Stimulated activated CD4-positive, alpha-beta T cell treated with anti-CD3 and anti-CD28 coated beads, Interleukin-15, amount 100 ng/mL, for 48 hours (primary cell): Measurements from ENCODE around the gene MAP3K15.

Experiments
- DNase-seq, 2 donors: peaks; one replicate each; pipeline ENCODE4 v3.0.0-alpha.2; 2020; ENCODE audit warnings: low read depth in 2 of 2

Gene MAP3K15, protein sequence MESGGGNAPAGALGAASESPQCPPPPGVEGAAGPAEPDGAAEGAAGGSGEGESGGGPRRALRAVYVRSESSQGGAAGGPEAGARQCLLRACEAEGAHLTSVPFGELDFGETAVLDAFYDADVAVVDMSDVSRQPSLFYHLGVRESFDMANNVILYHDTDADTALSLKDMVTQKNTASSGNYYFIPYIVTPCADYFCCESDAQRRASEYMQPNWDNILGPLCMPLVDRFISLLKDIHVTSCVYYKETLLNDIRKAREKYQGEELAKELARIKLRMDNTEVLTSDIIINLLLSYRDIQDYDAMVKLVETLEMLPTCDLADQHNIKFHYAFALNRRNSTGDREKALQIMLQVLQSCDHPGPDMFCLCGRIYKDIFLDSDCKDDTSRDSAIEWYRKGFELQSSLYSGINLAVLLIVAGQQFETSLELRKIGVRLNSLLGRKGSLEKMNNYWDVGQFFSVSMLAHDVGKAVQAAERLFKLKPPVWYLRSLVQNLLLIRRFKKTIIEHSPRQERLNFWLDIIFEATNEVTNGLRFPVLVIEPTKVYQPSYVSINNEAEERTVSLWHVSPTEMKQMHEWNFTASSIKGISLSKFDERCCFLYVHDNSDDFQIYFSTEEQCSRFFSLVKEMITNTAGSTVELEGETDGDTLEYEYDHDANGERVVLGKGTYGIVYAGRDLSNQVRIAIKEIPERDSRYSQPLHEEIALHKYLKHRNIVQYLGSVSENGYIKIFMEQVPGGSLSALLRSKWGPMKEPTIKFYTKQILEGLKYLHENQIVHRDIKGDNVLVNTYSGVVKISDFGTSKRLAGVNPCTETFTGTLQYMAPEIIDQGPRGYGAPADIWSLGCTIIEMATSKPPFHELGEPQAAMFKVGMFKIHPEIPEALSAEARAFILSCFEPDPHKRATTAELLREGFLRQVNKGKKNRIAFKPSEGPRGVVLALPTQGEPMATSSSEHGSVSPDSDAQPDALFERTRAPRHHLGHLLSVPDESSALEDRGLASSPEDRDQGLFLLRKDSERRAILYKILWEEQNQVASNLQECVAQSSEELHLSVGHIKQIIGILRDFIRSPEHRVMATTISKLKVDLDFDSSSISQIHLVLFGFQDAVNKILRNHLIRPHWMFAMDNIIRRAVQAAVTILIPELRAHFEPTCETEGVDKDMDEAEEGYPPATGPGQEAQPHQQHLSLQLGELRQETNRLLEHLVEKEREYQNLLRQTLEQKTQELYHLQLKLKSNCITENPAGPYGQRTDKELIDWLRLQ (N-terminal part only)

GRCh38 chrX:19514791-19515614 lies at the start of gene MAP3K15:
Gene MAP3K15, minus strand, starts transcription at chrX:19515508. Its CDS starts 247 bp downstream, at chrX:19515261.
- no peak for DNase-seq

DNA sequence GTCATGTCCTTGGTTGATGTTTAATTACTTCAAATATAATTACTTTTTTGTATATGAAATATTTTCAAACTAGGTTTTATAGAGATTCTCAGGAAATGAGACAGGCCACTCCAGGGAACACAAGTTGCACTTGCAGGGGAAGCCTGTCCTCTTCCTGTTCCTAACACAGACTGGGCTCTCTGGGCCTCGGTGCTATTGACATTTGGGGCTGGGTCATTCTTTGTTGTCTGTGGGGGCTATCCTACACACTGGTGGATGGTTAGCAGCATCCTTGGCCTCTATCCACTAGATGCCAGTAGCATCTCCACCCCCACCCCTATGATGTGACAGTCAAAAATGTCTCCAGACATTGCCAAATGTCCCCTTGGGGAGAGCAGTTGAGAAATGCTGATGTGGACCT lies 49.3 kb upstream of the MAP3K15 start:
- no peak for DNase-seq

DNA sequence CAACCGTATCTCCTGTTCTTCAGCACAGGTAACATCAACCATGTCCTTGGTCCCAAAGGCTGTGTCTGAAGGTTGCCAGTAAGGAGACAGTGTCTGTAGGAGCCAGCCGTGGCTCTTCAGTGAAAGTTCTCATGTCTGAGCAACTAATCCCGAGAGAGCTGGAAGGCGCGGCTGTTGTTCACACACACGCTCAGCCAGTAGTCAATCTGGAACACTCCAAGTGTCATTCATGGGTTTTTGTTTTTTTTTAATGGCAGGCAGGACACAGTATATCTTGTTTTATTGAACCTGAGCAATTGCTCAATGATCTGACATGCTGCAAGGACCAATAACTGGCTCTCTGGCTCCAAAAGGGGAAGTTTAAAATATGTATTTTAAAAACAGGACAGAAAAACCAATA lies 48.4 kb upstream of the MAP3K15 start:
- no peak for DNase-seq

DNA sequence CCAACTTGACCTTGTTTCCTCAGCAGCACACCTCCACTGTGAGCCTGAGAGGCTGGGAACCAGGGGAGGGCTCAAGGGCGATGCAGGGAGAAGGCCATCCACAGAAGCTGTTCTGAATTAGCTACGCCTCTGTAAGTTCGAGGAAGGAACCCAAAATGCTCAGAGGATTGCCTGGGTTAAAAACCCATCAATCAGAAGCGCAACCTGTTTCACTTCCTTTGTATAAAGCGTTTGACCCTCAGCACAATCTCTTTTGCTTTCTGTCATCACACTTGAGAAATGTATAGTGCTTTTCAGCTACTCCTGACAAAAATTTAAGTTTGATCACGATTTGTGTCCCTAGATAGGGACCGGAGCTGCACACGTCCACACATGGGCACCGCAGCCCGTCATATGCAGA lies 48.0 kb upstream of the MAP3K15 start:
- DNase-seq, result no peak

GRCh38 chrX:19560611-19561010 lies 45.3 kb upstream of the MAP3K15 start:
- DNase-seq, result no peak

- DNase-seq, result no peak
Measured at GRCh38 chrX:19557822-19558221, 42.5 kb upstream of the MAP3K15 start.

DNA sequence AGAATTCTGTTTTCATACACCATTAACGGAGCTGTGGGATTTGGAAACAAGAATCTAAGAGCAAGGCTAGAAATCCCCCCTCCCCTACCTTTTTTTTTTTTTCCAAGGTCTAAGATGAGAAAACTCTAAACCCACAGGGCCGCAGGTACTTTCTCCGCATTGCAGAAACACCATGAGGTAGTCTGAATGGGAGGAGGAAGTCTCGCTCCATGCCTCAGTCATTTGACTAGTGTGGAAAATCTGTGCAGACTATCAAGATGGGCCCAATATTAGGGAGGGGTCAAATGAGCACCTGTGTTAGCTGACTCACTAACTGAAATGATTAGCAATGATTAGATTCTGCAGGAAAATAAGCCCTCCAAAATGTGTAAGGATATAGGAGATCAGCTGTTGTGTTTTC lies 40.9 kb upstream of the MAP3K15 start:
- DNase-seq, result no peak

DNA sequence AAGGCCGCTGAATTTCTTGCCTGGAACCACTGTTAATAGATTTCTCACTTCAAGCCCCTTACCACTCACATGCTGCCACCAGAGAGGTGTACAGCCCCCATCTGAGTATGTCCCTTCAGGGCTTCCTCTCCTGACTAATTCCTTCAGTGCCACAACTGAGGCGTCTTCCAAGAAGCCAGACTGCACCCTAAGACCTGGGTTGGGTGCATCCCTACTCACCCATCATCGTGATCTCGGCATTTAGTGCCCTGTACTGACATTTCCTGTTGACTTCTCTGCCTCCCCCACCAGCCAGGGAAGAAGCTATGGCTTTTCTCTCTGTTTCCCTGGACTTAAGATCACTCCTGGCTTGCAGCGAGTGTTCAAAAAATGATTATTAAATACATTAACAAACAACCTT lies 40.4 kb upstream of the MAP3K15 start:
- DNase-seq, result no peak

- DNase-seq, result no peak
Measured at GRCh38 chrX:19555236-19555635, 39.9 kb upstream of the MAP3K15 start.

DNA sequence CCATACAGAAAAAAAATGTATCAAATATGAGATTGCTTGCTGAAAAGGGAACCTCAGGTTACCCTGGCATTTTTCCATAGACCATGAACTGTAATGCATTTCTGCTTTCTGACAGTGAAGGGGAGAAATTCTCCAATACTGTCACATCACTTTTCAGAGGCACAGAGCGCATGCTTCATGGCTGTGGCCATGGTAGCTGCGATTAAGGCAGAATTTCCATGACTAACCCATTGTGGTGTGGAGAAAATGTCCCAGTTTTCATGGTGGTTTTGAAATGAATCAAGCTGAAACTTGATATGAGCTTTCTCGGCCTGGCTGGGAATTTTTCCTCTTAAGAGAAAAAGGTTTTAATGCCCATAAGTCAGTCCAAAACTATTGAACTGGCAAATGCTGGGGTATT lies 39.5 kb upstream of the MAP3K15 start:
- DNase-seq, result peak in 1 of 2 donors; percentile 30

GRCh38 chrX:19552793-19553192 lies 37.5 kb upstream of the MAP3K15 start:
- no peak for DNase-seq

- no peak for DNase-seq
Measured at GRCh38 chrX:19549838-19550237, 34.5 kb upstream of the MAP3K15 start.

- no peak for DNase-seq
Measured at GRCh38 chrX:19548934-19549333, 33.6 kb upstream of the MAP3K15 start.

DNA sequence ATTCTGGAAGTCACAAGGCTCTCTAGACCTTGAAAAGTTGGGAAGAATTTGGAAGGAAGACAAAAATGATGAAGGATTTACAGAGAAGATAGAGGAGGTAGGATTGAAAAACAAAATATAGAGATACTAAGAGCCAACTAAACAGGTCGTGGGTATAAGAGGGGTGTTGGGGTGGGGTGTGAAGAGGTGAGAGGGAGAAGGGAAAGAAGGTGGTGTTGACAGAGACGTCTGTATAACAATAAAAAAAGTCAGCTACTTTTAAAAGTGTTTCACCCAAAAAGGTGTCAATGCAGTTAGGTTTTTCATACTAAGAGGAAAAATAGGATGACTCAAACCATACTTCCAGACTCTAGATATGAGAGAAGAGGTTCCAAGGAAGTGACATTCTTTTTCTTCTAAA lies 33.0 kb upstream of the MAP3K15 start:
- no peak for DNase-seq

GRCh38 chrX:19545651-19546050 lies 30.3 kb upstream of the MAP3K15 start:
- no peak for DNase-seq

GRCh38 chrX:19544693-19545305 lies 29.5 kb upstream of the MAP3K15 start:
- DNase-seq, result peak in 1 of 2 donors; percentile 19

GRCh38 chrX:19543951-19544381 lies 28.7 kb upstream of the MAP3K15 start:
- DNase-seq, result no peak

GRCh38 chrX:19543020-19543715 lies 27.9 kb upstream of the MAP3K15 start:
- no peak for DNase-seq

- no peak for DNase-seq
Measured at GRCh38 chrX:19541931-19542330, 26.6 kb upstream of the MAP3K15 start.

GRCh38 chrX:19541196-19541595 lies 25.9 kb upstream of the MAP3K15 start:
- DNase-seq, result no peak
